Measurements from ENCODE around the gene GALNT9.
"Not testable (repeated sequence)": the region's sequence is repeated elsewhere in the genome, so short reads cannot be mapped to it uniquely, and the experiment has no call there.

GALNT9 gene

DNA sequence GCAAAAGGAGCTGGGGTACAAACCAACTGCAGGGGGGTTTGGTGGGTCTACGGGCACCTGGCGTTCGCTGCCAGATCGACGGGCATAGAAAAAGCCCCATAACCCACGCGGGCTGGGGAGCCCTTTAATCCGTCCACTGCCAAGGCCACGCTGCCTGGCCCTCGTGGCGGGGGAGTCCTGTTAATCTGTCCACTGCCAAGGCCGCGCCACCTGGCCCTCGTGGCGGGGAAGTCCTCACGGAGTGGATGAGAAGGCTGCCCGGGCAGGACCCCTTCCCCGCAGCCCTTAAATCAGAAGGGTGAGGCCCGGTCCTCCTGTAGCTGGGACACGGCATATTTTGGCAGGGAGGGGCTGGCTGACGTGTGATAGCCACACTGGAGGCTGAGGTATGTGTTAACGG, 99.0 kb downstream of the GALNT9 start:
- DNase-seq (ENCODE audit: low read depth), result no peak

DNA sequence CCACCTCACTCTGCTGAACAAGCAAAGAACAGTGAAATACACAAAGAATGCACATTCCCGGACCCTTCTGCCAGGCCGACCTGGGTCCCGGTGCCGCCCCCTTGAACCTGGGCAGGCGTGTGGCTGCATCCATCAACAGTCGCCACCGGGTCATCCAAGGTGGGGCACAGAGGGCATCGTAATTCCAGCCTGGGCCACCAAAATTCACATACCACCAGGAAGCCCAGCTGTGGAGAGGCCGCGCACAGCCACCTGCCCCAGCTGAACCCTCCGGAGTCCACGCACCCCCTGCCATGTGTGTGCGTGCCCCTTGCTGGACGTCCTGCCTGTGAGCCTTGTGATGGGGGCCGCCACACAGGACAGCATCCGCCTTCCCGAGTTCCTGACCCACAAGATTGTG, 99.5 kb downstream of the GALNT9 start:
- no peak for DNase-seq (ENCODE audit: low read depth)

DNA sequence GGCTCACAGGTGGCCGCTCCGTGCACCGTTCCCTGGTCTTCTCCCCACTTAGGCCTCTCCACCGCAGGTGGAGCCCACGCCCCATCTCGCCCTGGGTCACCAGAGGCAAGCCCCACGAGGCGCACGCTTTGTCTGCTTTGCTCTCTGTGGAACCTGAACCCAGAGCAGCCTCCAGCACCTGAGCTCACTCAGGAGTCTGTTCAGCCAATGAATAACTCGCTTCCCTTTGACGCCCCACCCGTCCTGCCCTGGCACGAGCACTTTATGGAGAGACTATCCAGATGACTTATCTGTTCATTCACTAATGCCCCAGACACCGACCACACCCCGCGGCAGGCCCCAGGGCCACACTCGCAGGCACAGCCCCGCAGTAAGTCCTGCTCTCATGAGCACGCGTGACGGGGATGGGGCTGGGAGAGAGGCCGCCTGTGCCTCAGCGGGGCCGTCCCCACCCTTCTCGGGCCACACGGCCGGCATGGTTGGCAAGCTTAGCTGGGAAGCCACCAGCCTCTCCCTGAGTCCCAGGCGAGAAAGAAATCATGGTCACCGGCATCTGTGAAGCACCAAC, 100.1 kb downstream of the GALNT9 start:
- DNase-seq (ENCODE audit: low read depth), result no peak

GRCh38 chr12:132228476-132229192, 100.8 kb downstream of the GALNT9 start:
- no peak for DNase-seq (ENCODE audit: low read depth)

DNA sequence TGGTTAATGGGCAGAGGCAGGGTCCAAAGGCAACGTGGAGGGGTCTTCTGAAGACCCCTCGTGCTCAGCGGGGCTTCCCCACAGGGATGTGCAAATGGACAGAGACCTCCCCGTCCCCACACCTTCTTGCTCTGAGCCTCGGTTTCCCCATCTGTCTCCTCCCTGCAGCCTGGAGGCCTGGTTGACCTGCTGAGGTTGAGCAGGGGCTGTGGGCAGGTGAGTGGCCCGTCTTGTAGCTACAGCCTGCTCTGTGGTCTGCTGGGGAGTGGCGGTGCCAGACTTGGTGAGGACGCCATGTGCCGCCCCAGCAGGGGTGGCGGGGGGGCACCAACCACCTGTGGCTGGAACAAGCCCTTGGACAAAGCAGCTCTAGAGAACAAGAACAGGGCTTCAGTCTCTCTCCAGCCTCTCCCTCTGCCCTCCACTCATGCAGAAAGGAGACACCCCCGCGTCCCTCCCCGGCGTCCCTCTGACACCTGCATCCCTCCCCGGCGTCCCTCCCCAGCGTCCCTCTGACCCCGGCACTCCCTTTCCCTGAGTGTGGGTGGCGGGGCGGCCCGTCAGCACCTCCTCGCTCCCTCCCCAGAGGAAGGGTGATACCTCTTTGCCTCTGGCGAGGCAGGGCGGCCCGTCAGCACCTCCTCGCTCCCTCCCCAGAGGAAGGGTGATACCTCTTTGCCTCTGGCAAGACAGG, 101.5 kb downstream of the GALNT9 start:
- DNase-seq (ENCODE audit: low read depth), result no peak

- no peak for DNase-seq (ENCODE audit: low read depth)
Observed at GRCh38 chr12:132227118-132227517, 102.3 kb downstream of the GALNT9 start.

GRCh38 chr12:132226604-132227003, 102.8 kb downstream of the GALNT9 start:
- no peak for DNase-seq (ENCODE audit: low read depth)

DNA sequence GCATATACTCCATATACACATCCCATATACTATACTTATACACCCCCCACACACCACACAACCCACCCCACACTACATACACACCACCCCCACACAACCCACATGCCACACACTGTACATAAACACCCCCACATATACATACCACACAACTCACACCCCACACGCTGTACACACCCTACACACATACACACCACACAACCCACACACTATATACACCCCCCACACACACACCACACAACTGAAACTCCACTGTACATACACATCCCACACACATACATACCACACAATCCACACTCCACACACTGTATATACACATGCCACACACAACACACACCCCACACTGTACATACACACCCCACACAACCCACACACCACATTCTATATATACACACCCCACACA, 104.2 kb downstream of the GALNT9 start:
- DNase-seq (ENCODE audit: low read depth), result no peak

DNA sequence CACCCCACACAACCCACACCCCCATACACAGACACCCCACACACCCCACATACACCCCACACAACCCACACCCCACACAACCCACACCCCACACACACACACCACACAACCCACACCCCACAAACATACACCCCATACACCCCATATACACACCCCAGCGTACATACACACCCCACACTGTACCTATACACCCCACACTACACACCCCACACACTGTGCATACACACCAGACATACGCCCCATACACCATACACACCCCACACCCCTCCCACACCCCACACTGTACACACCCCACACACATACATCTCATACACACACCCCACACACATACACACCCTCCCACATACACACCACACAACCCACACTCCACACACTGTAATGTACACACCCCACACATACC, 104.9 kb downstream of the GALNT9 start:
- no peak for DNase-seq (ENCODE audit: low read depth)

DNA sequence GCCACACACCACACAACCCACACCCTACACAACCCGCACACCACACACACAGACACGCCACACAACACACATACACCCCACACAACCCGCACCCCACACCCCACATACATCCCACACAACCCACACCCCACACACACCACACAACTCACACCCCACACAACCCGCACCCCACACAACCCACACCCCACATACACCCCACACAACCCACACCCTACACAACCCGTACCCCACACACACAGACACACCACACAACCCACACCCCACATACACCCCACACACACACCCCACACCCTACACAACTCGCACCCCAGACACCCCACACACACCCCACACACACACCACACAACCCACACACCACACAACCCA, 106.6 kb downstream of the GALNT9 start:
- DNase-seq (ENCODE audit: low read depth), result no peak

- DNase-seq (ENCODE audit: low read depth), result no peak
Observed at GRCh38 chr12:132222096-132222807, 107.1 kb downstream of the GALNT9 start.

DNA sequence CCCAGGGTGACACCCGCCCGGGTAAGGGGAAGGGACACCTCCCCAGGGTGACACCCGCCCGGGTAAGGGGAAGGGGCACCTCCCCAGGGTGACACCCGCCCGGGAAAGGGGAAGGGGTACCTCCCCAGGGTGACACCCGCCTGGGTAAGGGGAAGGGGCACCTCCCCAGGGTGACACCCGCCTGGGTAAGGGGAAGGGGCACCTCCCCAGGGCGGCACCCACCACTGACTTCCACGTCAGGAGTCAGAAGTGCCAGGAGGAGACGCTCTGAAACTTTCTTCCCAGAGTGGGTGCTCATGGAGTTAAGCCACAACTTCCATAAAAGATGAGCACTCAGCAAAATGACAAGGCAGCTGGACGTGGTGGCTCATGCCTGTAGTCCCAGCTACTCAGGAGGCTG, 109.6 kb downstream of the GALNT9 start:
- not testable (repeated sequence) for DNase-seq (ENCODE audit: low read depth)

DNA sequence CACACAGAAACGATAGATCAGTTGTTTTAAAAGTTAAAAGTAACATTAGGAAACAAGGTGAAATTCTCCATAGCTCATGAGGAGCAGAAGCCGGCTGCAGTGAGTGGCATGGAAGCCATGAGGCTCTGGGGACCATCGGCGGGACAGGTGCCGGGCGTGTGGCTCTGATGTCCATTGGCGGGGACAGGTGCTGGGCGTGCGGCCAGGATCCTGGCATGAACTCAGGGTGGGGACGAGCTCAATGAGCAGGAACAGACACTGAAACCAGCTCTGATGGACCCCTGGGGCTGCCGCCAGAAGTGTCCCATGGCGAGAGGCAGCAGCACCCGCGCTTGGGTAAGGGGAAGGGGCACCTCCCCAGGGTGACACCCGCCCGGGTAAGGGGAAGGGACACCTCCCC, 110.1 kb downstream of the GALNT9 start:
- DNase-seq (ENCODE audit: low read depth), result no peak

DNA sequence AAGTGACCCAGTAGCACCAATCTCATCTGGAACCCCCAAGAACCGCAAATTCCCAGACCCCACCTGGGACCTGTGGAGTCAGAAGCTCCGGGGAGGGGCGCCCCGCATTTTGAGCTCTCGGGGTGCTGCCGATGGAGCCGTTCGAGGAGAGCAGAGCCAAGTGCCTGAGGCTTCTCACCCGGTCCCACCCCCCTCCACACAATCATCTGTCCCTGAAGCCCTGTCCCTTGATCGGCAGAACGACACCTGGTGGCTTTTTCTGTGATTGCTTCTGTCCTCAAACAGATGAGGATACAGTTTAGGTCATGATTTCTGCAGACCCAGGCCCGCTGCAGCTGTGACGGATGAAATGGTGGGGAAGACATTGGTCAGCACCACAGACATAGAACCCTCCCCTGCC, 110.5 kb downstream of the GALNT9 start:
- DNase-seq (ENCODE audit: low read depth), result no peak

GRCh38 chr12:132218527-132218875, 110.9 kb downstream of the GALNT9 start:
- DNase-seq (ENCODE audit: low read depth), result no peak

- DNase-seq (ENCODE audit: low read depth), result no peak
Observed at GRCh38 chr12:132217800-132218526, 111.4 kb downstream of the GALNT9 start.

- no peak for DNase-seq (ENCODE audit: low read depth)
Observed at GRCh38 chr12:132217371-132217770, 112.0 kb downstream of the GALNT9 start.

DNA sequence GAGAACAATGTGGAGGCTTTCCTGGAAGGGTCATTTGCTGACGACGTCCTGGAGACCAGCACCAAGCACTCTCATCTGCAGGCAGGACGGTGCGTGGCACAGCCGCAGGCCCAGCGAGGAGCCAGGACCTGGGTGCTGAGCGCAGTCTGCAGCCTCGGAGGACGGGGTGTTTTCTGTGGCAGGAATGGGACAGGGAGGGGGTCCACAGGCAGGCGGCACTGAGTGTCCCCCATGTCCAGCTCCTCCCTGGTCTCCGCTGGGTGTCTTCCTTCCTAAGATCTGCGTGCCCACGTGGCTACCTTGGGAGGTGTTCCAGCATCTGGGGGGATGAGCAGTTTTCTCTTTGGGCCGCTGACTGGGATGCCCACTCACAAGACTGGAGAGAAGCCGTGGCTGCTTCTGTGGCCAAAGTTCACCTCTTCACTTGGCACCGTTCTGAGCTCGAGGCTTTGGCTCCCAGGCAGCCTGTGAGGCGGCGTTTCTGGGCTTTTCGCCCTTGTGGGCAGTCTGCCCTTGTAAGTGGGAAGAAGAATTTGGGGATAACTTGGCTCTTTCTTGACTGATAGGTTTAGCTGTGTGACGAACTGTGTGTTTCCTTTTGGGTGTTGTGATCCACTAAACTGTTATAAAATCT, 112.9 kb downstream of the GALNT9 start:
- DNase-seq (ENCODE audit: low read depth), result no peak

DNA sequence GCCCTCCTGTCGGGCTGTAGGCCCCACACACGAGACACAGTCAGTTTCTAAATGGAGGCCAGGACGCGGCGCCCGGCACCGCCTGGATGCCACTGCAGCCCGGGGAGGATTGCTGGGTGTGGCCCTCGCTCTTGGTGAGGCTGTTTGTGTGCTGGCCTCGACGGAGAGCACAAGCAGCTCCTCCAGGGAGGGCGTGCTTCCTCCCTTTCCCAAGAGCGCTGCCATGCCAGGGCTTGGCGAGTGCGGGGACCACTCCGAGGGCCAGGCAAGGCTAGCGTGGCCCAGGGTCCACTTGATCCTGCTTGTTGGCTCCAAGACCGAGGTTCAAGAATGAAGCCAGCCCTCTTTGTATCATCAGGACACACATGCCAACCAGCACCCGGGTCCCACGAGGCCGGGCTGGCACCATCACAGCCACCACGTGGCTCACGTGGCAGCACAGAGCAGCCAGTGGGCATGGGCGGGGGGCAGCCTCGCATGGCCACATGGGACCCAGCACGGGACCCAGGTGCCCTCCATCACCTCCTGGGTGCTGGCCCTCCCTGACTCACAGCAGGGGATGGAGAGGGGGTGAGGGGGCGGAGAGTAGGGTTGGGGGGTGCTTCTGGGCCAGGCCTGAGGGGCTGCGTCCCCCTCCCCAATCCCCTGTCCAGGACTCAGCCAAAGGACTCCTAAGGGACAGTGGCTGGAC, 113.9 kb downstream of the GALNT9 start:
- no peak for DNase-seq (ENCODE audit: low read depth)

DNA sequence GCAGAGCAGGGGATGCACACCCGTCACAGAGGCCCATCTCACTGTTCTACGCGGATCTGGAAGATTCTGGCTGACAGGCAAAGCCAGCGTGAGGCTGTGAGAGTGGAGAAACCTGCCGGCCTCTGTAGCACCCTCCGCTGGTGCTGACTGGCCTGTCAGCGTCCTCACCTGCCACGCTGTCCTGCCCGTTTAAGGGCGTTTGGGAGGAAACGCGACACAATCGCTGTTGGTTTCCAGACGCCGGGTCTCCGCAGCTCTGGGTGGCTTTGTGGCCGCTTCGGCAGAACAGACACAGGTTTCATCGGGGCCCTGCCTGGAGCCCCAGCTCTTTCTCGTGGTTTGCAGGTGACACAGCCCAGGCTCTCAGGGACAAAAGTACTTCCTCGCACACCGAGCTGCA, 114.5 kb downstream of the GALNT9 start:
- DNase-seq (ENCODE audit: low read depth), result no peak

GRCh38 chr12:132214161-132214476, 115.3 kb downstream of the GALNT9 start:
- DNase-seq (ENCODE audit: low read depth), result no peak
